SKM-1 treated with dmso at 0.1 percent for 144 hours (cell line): ENCODE results near the gene HBEGF.
"Not testable (repeated sequence)": the region's sequence is repeated elsewhere in the genome, so short reads cannot be mapped to it uniquely, and the experiment has no call there.

Experiments used
- DNase-seq: peaks from one replicate; lab custom pipeline; 2025; ENCODE audit not compliant: unreplicated experiment; lab: John Stamatoyannopoulos, UW

Gene HBEGF

DNA sequence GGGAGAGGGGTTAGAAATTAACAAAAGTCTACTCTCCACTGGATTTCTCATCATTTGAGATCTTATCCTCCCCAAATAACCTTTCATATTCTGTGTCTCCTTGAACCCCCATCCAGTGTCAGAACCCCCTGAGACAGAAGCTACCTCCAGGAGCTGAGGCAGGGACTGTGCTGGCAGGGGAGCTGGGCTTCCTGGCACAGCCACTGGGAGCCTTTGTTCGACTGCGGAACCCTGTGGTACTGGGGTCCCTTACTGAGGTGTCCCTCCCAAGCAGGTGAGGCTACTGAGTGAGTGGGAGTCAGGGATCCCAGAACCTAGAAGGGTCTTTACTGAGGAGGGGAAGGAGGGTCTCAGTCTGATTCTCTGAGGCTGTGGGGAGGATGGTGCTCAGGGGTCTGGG lies 15.5 kb upstream of the HBEGF start:
- DNase-seq: no peak

DNA sequence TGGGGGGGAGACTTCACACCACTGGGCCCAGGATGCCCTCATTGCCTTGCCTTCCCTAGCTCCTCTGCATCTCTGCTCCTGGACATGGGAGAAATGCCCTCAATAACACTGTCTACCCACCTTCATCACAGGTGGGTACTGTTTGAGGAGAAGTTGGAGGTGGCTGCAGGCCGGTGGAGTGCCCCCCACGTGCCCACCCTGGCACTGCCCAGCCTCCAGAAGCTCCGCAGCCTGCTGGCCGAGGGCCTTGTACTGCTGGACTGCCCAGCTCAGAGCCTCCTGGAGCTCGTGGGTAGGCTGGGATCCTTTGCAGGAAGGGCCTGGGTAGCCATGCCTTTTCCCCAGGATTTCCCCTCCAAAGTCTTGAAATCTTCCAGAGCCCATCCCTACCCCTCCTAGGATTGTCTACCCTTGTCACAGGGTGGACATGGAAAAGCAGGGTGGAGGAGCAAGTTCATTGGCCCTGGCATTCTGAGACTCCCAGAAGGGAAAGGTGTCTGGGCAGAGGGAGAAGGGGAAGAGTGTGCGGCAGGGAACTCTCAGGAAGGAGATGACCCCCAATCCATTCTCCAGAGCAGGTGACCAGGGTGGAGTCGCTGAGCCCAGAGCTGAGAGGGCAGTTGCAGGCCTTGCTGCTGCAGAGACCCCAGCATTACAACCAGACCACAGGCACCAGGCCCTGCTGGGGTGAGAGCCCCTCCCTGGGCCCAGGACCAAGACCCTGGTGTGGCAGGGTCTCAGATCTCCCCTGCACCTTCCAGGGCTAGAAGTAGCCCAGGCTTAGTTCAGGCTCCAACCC lies 14.5 kb upstream of the HBEGF start:
- DNase-seq: no peak

DNA sequence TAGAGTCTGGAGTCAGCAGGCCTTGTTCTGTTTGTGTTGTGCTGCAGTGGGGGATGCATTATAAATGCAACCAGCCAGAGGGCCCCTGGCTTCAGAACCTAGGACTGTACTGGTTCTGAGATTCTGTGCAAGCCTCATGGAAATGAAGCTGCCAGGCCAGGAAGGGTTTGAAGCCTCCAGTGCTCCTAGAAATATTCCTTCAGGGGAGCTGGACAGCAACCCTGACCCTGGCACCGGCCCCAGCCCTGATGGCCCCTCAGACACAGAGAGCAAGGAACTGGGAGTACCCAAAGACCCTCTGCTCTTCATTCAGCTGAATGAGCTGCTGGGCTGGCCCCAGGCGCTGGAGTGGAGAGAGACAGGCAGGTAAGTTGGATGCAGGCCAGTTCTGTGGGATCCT lies 13.7 kb upstream of the HBEGF start, which contains the start of gene SLC4A9:
SLC4A9 (plus strand) TSS at position 94 of the 400 bp plus-strand sequence; CDS start at position 137, 43 bp downstream.
- no peak for DNase-seq

DNA sequence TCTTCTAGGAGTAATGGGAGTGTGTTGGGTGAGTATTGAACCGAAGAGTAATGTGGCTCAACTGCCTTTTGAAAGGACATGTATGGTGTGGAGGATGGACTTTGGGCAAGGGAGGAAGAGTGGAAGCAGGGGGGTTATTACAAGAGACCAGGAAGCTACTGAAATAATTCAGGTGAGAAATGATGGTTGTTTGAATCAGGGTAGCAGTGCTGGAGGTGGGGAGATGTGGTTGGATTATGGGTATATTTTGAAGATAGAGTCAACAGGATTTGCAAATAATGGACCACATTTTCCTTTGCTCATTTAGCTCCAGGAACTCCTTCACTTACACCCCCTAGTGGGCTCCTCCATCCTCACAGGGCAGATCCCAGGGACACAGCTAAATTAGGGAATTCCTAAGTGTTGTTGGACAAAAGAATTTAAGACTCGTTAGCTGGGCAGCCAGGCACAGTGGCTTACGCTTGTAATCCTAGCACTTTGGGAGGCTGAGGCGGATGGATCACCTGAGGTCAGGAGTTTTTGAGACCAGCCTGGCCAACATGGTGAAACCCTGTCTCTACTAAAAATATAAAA lies 12.4 kb upstream of the HBEGF start:
- no peak for DNase-seq

DNA sequence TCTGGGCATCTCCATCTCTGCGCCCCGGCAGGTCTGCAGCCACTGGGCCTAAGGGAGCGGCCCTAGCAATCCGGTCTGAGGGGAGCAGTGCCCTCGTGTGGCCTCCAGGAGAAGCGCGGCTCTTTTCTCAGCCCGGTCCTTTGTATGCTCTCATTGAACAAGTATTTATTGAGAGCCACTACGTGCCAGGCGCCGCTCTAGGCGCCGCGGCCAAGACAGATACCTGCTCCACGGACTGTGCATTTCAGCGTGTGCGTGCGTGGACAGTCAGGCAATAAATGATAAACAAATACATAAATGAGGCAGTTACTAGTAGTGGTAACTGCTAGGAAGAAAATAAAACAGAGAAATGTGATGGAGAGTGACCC lies 11.3 kb upstream of the HBEGF start:
- DNase-seq: peak; percentile 65

DNA sequence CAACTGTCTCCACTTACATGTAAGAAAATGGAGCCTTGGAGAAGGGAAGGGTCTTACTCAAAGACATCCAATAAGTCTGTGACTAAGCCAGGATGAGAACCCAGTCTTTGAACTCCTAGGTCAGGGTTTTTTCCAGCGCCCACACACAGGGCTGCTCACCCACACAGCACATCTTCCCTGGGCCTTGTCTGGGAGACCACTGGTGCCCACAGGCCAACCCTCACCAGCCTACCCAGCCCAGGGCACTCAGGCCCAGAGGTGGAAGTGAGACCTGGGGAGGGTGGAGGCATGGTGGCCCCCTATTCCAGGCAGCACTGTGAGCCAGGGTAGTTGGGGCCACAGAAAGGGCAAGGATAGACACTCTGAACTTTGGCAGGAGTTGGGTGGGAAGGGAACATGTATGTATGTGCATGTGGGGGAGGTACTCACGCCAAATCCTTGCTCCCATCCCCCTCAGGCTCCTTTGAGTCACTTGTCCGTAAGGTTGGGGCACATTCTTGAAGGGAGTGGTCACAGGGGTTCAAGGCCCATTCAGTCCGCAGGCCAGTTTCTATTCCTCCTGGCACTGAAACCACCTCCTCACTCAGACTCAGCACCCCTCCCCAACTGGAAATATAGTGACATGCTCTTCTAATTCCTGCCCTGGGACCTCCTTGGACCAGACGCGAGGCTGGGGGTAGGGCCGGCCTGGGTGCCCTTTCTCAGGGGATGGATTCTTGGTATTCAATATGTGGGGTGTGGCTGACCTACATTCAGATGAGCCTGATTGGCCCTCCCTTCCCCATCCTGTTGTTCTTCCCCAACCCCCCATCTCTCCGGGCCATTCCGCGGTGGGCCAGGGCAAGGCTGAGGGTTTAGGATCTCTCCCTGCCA lies 10.7 kb upstream of the HBEGF start:
- DNase-seq: no peak

DNA sequence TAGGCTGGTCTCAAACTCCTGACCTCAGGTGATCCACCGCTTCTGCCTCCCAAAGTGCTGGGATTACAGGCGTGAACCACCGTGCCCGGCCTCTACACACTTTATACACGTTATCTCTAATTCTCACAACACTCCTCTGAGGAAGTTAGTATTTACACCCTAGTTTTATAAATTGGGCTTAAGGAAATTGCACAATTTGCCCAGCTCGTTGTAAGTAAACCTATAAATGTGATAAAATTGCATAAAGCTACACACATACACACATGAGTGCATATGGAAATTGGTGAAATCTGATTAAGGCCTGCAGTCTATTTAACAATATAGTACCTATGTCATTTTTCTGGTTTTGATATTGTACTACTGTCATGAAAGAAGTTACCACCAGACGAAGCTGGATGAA lies 9.1 kb upstream of the HBEGF start:
- no peak for DNase-seq

DNA sequence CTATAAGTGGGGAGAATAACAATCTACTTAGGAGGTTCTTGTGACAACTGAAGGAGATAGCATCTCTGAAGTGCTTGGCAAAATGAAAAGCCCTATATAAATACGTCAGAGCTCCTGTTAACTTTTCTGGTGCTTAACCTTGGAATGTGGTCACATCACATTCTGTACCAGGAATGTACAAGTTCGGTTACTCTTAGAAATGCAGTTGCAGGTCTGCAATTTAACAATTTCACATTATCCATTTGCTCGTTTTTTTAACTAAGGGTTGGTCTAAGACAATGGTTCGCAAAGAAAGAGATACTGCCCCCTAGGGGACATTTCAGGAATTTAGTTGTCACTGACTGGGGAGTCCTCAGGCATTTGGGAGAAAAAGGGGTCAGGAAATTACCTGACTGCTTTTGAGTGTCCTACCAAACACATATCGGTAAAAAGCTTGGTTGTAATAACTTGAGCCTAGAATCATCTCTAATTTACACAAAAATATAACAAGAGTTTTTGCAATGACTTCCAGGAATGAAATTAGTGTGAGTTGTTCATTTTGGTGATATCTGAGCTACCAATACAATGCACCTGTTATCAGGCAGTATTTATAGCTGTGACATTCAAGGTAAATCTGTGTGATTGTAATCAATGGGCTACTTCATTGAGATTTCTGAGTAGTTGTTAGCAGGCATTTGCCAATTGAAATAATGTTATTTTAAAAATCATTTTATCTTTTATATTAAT lies 5.4 kb upstream of the HBEGF start:
- DNase-seq: peak; percentile 68

DNA sequence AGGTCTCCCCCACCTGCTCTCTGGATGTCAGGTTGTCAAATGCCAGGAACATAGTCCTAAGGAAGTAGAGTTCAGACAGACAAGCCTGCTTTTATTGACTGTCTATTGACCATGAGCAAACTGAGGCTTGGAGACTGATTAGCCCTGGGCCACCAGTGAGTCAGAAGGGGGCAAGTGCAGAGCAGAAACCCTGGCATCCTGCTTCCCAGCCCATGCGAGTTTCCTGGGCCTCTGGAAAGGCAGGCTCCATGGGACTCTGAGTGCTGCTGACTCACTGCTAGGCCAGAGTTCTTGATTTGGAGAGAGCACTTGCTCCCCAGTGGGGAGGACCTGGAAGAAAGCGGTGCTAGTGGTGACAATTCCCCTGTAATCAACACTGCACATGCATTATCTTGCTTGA lies 2.8 kb upstream of the HBEGF start:
- DNase-seq: no peak

DNA sequence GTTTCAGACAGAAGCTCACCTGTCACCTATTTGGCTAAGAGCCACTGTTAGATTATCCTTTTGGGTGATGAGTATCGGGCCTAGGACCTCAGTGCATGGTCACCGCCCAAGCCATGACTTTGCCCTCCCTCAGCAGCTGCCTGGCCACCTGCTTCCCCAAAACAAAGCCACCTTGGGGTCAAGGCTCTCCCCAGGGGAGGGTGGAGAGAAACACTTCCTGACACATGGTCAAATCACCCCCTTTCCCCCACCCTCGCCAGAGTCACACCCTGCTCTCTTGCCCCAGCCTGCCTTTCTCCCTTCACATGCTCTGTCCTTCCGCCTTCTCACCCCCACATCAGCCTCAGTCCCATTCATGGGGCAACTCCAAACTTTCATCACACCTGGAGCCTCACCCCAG lies 1.7 kb upstream of the HBEGF start:
- no peak for DNase-seq

DNA sequence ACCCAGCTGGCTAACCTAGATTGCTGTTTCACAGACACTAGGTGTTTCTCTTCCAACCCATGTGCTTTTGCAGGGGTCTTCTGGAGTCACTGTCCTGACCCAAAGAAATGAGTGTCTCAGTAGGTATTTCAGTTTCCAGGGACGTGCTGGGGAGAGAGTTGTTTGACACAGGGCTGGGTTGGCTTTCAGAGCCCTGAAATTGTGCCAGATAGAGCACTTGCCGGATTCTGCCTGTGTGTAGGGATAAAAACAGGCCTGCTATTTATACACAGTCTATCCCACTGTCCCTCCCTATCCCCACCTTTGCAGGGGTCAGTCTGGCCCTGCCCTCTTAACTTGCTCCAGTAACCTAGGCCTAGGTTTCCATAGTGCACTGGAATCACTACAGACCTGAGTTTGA lies 957 bp upstream of the HBEGF start:
- DNase-seq: no peak

DNA sequence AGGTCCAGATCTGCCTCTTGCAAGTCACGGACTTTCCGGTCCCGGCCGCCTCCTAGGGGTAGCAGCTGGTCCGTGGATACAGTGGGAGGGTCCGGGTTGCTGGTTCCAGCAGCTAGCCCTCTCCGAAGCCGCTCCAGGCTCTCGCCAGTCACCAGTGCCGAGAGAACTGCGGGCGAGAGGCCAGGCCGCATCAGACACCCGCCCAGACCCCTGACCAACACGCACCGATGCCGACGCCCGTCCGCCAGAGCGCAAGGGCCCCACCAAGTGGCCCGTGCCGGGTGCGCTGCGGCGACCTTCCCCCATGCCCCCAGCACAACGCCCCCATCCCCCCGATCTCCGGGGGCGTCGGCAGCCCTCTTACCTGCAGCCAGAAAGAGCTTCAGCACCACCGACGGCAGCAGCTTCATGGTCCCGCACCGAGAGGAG lies 470 bp downstream of the HBEGF start:
- no peak for DNase-seq

DNA sequence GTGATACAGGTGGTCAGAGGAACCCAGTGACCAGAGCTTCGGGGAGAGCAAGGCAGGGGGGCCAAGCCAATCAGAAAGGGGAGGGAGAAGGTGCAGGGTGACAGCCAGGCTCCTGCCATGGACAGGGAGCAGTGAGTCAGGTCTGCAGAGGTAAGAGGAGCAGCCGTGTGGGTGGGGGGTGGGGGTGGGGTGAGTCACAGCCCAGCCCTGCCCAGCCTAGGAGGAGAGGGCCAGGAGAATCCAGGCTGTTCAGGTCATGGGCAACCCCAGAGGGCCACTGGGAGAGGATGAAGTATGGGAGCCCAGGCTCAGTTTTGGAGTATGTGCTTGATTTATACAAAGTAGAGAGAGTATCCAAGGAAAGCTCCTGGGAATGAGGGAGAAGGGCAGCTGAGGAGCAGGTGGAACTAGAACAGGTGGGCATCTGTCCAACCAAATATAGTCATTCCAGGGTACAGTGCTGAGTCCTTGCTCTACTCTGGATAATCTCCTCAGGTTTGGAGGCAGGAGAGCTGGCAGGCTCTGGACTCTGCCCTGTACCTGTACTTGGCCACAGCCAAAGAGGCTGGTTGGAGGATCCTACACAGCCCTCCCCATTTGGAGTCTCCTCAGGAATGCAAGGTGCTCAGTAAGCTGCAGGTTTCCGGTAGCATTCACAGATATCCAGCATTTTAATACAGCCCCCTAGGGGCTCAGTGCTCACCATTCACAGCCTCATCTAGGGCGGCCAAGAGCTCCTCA lies 1.6 kb downstream of the HBEGF start:
- no peak for DNase-seq

DNA sequence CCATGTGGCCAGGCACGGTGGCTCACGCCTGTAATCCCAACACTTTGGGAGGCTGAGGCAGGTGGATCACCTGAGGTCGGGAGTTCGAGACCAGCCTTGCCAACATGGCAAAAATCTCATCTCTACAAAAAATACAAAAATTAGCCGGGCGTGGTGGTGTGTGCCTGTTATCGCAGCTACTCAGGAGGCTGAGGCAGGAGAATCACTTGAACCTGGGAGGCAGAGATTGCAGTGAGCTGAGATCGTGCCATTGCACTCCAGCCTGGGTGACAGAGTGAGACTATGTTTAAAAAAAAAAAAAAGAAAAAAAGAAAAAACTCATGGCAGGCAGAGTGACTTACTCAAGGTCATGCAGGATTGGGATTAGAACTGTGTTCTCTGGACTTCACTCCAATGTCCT lies 2.6 kb downstream of the HBEGF start:
- DNase-seq: not testable (repeated sequence)

DNA sequence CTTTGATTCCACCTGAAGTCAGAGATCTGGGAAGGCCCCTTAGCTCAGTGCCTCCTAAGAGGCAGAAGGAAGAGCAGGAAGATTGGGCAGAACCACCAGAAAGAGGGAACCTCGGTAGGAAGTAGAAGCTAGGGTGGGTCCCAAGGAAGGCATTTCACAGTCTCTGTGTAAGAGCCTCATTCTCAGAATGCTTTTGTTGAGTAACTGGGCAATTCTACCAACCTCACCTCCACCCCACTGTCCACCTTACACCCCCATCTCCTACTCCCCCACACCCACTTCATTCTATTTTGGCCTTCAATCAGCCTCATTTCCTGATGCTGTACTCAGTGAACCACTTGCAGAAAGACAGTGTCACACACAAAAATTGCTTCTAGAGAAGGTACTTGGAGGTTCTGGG lies 3.5 kb downstream of the HBEGF start:
- peak; percentile 59 for DNase-seq

DNA sequence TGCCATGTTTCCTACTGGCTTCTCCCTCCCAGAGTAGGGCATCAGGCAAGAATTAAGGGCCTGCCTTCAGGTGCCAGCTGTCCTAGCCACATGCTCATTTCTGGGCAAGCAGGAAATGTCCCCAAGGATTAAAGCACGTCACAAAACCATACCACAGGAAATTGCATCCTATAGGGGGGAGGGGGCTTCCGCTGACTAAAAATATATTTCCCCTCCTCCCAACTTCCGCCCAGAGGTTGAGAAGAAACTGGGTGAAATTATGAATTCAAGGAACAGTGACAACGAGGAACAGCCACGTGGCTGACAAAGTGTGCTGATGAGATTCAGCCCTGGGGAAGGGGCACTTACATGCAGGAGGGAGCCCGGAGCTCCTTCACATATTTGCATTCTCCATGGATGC lies 4.1 kb downstream of the HBEGF start:
- peak; percentile 91 for DNase-seq

DNA sequence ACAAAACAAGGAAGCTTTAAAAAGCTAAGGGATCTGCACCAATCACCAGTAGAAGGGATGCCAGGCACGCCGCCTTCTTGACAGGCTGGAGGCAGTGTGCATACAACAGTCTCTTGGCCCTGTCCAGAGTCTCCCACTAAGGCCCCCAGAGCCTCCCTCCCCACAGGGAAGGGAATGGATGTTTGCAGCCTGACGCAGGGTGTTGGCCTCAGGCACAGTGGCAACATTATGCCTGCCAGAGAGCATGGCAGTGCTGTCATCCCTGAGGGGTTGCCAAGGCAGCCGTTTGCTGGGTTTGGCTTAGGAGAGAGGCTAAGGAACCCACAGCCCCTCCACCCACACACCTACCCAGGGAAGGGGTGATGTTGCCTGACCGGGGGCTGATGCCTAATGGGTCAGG lies 4.8 kb downstream of the HBEGF start:
- DNase-seq: no peak

DNA sequence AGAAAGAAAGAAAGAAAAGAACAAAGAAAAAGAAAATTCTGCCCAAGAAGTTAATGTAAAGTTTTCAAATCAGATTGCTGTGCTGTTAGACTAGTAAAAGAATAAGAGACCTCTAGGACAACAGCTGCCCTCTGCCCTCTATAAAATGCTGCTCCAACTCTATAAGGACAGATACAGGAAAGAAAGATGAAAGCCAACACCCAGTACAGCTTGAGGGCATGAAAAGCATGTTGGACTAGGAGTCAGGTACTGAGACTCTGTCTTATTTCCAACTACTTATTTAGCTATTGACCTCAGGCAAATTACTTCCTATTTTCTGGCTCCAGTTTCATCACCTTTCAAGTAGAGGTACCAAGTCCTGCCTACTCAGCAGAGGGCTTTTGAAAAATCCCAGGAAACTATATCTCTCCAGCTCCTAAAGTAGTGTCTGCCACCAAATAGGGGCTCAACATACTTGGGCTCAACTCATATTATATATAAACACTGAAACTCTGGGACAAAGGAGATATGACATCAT lies 5.7 kb downstream of the HBEGF start:
- peak; percentile 80 for DNase-seq

DNA sequence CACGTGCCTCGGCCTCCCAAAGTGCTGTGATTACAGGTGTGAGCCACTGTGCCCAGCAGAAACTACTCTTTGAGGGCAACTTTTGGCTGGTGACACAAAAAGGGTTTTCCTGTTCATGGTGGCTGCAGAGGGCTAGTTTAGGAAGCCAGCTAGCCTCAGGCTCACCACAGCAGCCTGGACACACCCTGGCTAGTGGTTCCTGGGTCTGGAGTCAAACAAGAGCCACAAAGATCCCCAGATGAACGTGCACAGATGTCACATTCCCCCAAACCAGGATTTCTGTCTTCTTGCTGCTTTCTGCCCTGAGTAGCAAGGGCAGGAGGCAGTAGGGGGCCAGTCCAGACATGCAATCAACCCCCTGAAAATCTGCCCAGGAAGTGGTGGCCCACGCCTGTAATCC lies 6.8 kb downstream of the HBEGF start:
- DNase-seq: no peak

DNA sequence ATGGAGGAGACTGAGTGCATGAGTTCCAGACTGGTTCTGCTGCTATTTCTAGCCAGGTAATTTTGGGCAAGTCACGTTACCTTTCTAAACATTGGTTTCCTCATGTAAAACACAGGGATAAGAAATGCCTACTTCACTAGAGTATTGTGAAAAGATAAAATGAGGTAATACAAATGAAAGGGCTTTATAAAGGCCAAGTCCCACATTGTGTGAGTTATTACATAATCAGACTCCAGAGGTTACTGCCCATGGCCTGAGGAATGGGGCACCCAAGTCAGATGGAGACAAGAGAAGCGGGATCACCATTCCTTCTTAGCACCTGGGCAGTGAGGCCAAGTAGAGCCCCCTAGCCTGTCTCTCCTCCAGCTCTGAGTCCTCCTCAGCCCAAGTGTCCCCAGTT lies 7.5 kb downstream of the HBEGF start:
- DNase-seq: no peak
